ENCODE results near the gene TOMT. TPM values are rescaled to one million over a fixed set of nuclear protein-coding genes. Genes with fewer than 3 reads are reported as not detected.

TOMT gene
- total and polyA plus RNA-seq, 2 donors (not counting 1 experiment from before 2014, with no cell fraction given) = not detected

DNA sequence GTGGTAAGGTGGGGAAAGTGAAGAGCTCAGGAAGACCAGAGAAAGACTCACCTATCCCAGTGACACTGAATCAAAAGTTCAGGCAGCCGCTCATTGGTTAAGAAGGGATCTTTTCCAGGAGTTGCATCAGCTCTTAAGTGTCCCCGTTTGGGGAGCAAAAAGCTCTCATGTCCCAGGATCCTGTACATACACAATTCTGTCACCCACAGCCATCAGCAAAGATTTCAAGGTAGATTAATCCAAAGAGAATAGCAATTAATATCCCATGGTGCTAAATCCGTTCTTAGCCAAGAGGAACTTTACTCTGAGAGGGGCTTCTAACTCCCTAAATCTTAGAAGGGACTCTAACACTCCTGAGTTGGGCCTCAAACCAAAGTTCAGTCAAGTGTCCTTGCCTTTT lies 49.1 kb downstream of the TOMT start:
- H3K9ac ChIP-seq (ENCODE audit: low read length) = no peak overlapping the region
- ATAC-seq (ENCODE audit: low read depth) (no peak), DNase-seq (no peak)
- H3K4me2 ChIP-seq (replicated peaks; ENCODE audit: low read depth, low read length, poor library complexity, severe bottlenecking) = no peak overlapping the region
- ChIA-PET CTCF (interaction anchor here (1.0 to 4.3 kb wide), 3 partner anchors 8 to 68 kb away, joined by 3 to 24 read pairs (median 3); no protein-coding TSS in a partner anchor), POLR2A (no interaction called here)
- H3K4me3 Mint-ChIP-seq = no peak overlapping the region
- no peak overlapping the region for H2AFZ ChIP-seq (ENCODE audit: insufficient read depth, low read depth, low read length, poor library complexity, severe bottlenecking)
- H3K4me1 ChIP-seq (ENCODE audit: control insufficient read depth in 2 of 2, insufficient read depth in 2 of 2, low read length in 2 of 2) = no peaks in the 10 kb centered on the region
- TF ChIP-seq CTCF (IDR thresholded peaks at IDR 0.05) (no peak), EZH2 (IDR thresholded peaks at IDR 0.05; ENCODE audit: borderline replicate concordance, insufficient read depth, low read depth, low read length, poor library complexity, severe bottlenecking) (no peak)
- peaks cover 5% of the 10 kb centered on the region for H3K27me3 Mint-ChIP-seq
- H3K27ac ChIP-seq (ENCODE audit: low read length in 2 of 2) = no peak overlapping the region
- intact Hi-C loops (cut with micrococcal nuclease) = no loop called here
- H3K27me3 ChIP-seq (replicated peaks in 1 of 4; ENCODE audit: control extremely low read depth in 1 of 4, control insufficient read depth in 3 of 4, insufficient read depth in 4 of 4, low read length in 3 of 4) = peaks cover 0 to 3% (median 1%) of the 10 kb centered on the region in 4 experiments
- H3K36me3 ChIP-seq (replicated peaks in 1 of 2; ENCODE audit: control extremely low read depth in 1 of 2, control insufficient read depth in 1 of 2, extremely low read depth in 1 of 2, insufficient read depth in 2 of 2, low read length in 1 of 2) = no peaks in the 10 kb centered on the region
- H4K20me1 ChIP-seq (ENCODE audit: control insufficient read depth, insufficient read depth, low read length, poor library complexity, severe bottlenecking) = no peaks in the 10 kb centered on the region
- no peak overlapping the region for H3K27ac Mint-ChIP-seq
- H3K4me1 Mint-ChIP-seq = no peaks in the 10 kb centered on the region
- whole genome bisulfite sequencing (ENCODE audit: insufficient coverage) = 83% methylated on average over 1 of the region's 3 CpGs
- H3K79me2 ChIP-seq (ENCODE audit: control insufficient read depth, insufficient read depth, low read length) = no peaks in the 10 kb centered on the region
- no peaks in the 10 kb centered on the region for H3K9me3 Mint-ChIP-seq (ENCODE audit: insufficient read depth)
- H3K9me3 ChIP-seq (ENCODE audit: control extremely low read depth in 1 of 3, control insufficient read depth in 2 of 3, insufficient read depth in 1 of 3, low read length in 2 of 3) = no peaks in the 10 kb centered on the region
- no peak overlapping the region for H3K4me3 ChIP-seq (ENCODE audit: control extremely low read depth in 1 of 5, extremely low read depth in 1 of 5, insufficient read depth in 1 of 5, low read depth in 2 of 5, low read length in 4 of 5)

GRCh38 chr11:72155751-72156150 lies 50.0 kb downstream of the TOMT start:
- H3K4me3 ChIP-seq (ENCODE audit: control extremely low read depth in 1 of 5, extremely low read depth in 1 of 5, insufficient read depth in 1 of 5, low read depth in 2 of 5, low read length in 4 of 5) = no peak overlapping the region
- H3K9me3 ChIP-seq (ENCODE audit: control extremely low read depth in 1 of 3, control insufficient read depth in 2 of 3, insufficient read depth in 1 of 3, low read length in 2 of 3) = no peaks in the 10 kb centered on the region
- Mint-ChIP-seq H3K27me3 (peaks cover 13% of the 10 kb centered on the region), H3K4me1 (no peaks in the 10 kb centered on the region), H3K4me3 (no peak overlapping the region), H3K27ac (no peak overlapping the region), H3K9me3 (ENCODE audit: insufficient read depth) (no peaks in the 10 kb centered on the region)
- H3K27ac ChIP-seq (ENCODE audit: low read length in 2 of 2) = no peak overlapping the region
- TF ChIP-seq CTCF (IDR thresholded peaks at IDR 0.05) (no peak), EZH2 (IDR thresholded peaks at IDR 0.05; ENCODE audit: borderline replicate concordance, insufficient read depth, low read depth, low read length, poor library complexity, severe bottlenecking) (no peak)
- no peaks in the 10 kb centered on the region for H3K4me1 ChIP-seq (ENCODE audit: control insufficient read depth in 2 of 2, insufficient read depth in 2 of 2, low read length in 2 of 2)
- H3K79me2 ChIP-seq (ENCODE audit: control insufficient read depth, insufficient read depth, low read length) = no peaks in the 10 kb centered on the region
- H3K27me3 ChIP-seq (replicated peaks in 1 of 4; ENCODE audit: control extremely low read depth in 1 of 4, control insufficient read depth in 3 of 4, insufficient read depth in 4 of 4, low read length in 3 of 4) = peaks cover 0 to 3% (median 1%) of the 10 kb centered on the region in 4 experiments
- no peak for DNase-seq
- H3K36me3 ChIP-seq (replicated peaks in 1 of 2; ENCODE audit: control extremely low read depth in 1 of 2, control insufficient read depth in 1 of 2, extremely low read depth in 1 of 2, insufficient read depth in 2 of 2, low read length in 1 of 2) = no peaks in the 10 kb centered on the region
- H3K4me2 ChIP-seq (replicated peaks; ENCODE audit: low read depth, low read length, poor library complexity, severe bottlenecking) = no peak overlapping the region
- H4K20me1 ChIP-seq (ENCODE audit: control insufficient read depth, insufficient read depth, low read length, poor library complexity, severe bottlenecking) = no peaks in the 10 kb centered on the region
- ATAC-seq (ENCODE audit: low read depth) = no peak
- intact Hi-C loops (cut with micrococcal nuclease) = no loop called here
- ChIA-PET CTCF (interaction anchor here (0.8 to 4.3 kb wide), 4 partner anchors 9 to 28 kb away, joined by 3 to 24 read pairs (median 4); no protein-coding TSS in a partner anchor), POLR2A (no interaction called here)
- no peak overlapping the region for H2AFZ ChIP-seq (ENCODE audit: insufficient read depth, low read depth, low read length, poor library complexity, severe bottlenecking)
- no peak overlapping the region for H3K9ac ChIP-seq (ENCODE audit: low read length)
- WGBS (ENCODE audit: insufficient coverage) = no CpG with 5 or more reads among the region's 4 CpGs
